GM18861 (cell line): ENCODE data around the gene NYNRIN.
A peak's percentile ranks its signal among the peaks of the same experiment; 100 is the strongest.
"Not testable (repeated sequence)": the region's sequence is repeated elsewhere in the genome, so short reads cannot be mapped to it uniquely, and the experiment has no call there.

ENCODE experiments used
- ATAC-seq: cut with Tn5 transposase; IDR thresholded peaks from one replicate; pipeline ENCODE4 v1.9.1; 2021; ENCODE audit not compliant: unreplicated experiment

Gene NYNRIN

GRCh38 chr14:24442240-24443052 lies 43.6 kb downstream of the NYNRIN start, which contains the start of gene SDR39U1:
TSS of gene SDR39U1 (minus strand) at chr14:24442776. CDS start at chr14:24442769, 7 bp downstream.
- peak; percentile 88 for ATAC-seq

DNA sequence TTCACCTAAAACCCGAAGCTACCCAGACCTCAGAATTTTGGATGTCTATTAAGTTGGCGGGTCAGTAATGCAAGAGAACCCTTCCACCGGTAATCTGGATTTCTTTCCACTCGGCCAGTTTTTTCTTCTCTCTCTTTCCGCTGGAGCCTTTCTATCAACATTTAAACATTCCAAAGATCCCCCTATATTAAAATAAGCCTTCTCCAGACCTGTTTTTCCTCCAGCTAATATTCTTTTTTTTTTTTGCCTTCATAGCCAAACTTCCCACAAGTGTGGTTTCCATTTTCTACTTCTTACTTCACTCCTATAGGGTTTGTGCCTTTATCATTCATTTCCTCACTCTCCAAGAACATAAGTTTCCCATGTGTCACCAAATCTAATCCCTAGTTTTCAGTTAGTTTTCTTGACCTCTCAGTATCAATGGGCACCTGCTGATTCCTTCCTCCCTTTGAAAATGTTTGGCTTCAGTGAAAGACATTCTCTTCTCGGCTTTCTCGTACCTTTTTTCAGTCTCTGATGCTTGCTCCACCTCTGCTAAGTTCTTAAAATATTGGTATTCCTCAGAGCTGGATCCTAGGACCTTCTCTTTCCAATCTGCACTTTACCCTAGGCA lies 44.4 kb downstream of the NYNRIN start:
- ATAC-seq = no peak

GRCh38 chr14:24450828-24451227 lies 52.0 kb downstream of the NYNRIN start:
- not testable (repeated sequence) for ATAC-seq

GRCh38 chr14:24456980-24457379 lies 58.2 kb downstream of the NYNRIN start:
- no peak for ATAC-seq

- no peak for ATAC-seq
Measured at GRCh38 chr14:24458736-24459135, 59.9 kb downstream of the NYNRIN start.

DNA sequence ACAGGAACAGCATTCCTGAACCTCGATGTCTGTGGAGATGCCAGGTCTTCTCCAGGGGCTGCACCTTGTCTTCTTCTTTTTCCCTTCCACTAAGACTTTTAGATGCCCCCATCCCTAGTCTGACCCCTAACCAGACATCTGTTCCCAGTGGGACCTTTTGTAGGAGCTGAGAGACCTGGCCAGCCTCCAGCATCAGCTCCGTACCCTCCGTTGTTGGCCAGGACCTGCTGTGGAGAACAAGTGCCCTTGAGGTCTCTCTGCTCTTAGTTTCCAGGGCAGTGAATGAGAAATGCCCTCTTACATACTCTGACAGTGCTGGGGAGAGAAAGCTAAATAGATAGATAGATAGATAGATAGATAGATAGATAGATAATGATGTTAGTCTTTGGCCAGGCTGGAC lies 60.5 kb downstream of the NYNRIN start:
- no peak for ATAC-seq

- no peak for ATAC-seq
Measured at GRCh38 chr14:24461336-24461735, 62.5 kb downstream of the NYNRIN start.

- ATAC-seq = no peak
Measured at GRCh38 chr14:24463017-24463883, 64.4 kb downstream of the NYNRIN start.

GRCh38 chr14:24463884-24464785 lies 65.3 kb downstream of the NYNRIN start:
- no peak for ATAC-seq

GRCh38 chr14:24465368-24465767 lies 66.6 kb downstream of the NYNRIN start:
- no peak for ATAC-seq

DNA sequence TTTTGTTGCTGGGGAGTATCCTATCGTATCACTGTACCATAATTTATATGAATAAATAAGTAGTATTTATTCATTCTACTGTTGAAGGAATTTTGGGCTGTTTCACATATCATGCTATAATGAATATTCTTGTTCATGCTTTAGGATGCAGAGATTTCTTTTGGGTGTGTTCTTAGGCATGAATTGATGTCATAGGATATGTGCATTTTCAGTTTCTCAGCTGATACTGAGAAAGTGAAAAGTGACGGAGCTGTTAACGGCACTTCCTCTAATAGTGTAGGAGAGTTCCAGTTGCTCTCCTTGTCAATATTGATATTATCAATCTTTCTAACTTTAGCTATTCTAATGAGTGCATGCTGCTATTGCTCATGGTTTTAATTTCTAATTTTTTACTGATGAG lies 67.0 kb downstream of the NYNRIN start:
- ATAC-seq = no peak
